ENCODE measurements around the gene NSUN7.

The NSUN7 gene

GRCh38 chr4:40820101-40820500, 70.3 kb downstream of the NSUN7 start:
- Histone ChIP-seq H3K9ac (ENCODE audit: low read length) (no peak overlapping the region), H3K4me2 (ENCODE audit: low read length) (no peak overlapping the region), H3K79me2 (ENCODE audit: insufficient read depth, low read length) (no peaks in the 10 kb centered on the region), H4K20me1 (ENCODE audit: insufficient read depth, low read length) (no peaks in the 10 kb centered on the region), H3K4me3 (ENCODE audit: low read depth, low read length, poor library complexity, severe bottlenecking) (no peak overlapping the region), H2AFZ (ENCODE audit: low read length) (no peak overlapping the region), H3K9me3 (ENCODE audit: low read length) (no peaks in the 10 kb centered on the region), H3K36me3 (ENCODE audit: insufficient read depth, low read length) (no peaks in the 10 kb centered on the region), H3K27me3 (ENCODE audit: insufficient read depth, low read length) (no peaks in the 10 kb centered on the region), H3K27ac (ENCODE audit: low read depth, low read length, poor library complexity, severe bottlenecking) (no peak overlapping the region), H3K4me1 (ENCODE audit: insufficient read depth, low read length, severe bottlenecking) (no peaks in the 10 kb centered on the region), H3F3A (ENCODE audit: insufficient read depth, low read length) (no peaks in the 10 kb centered on the region), H3K9me2 (ENCODE audit: low read depth, low read length) (no peaks in the 10 kb centered on the region)
- no peak for TF ChIP-seq CTCF (IDR thresholded peaks at IDR 0.05; ENCODE audit: low read length)
- TF ChIP-seq EZH2 (IDR thresholded peaks at IDR 0.05; ENCODE audit: borderline replicate concordance, low read length): no peak

GRCh38 chr4:40822420-40823166, 72.8 kb downstream of the NSUN7 start:
- H3K9me3 ChIP-seq (ENCODE audit: low read length): no peaks in the 10 kb centered on the region
- H3K36me3 ChIP-seq (ENCODE audit: insufficient read depth, low read length): no peaks in the 10 kb centered on the region; the same call in 1 of the 2 replicates
- no peak overlapping the region for H3K27ac ChIP-seq (ENCODE audit: low read depth, low read length, poor library complexity, severe bottlenecking)
- no peak overlapping the region for H3K9ac ChIP-seq (ENCODE audit: low read length)
- H3F3A ChIP-seq (ENCODE audit: insufficient read depth, low read length): no peaks in the 10 kb centered on the region
- no peaks in the 10 kb centered on the region for H3K9me2 ChIP-seq (ENCODE audit: low read depth, low read length)
- H3K4me2 ChIP-seq (ENCODE audit: low read length): no peak overlapping the region
- no peak for TF ChIP-seq EZH2 (IDR thresholded peaks at IDR 0.05; ENCODE audit: borderline replicate concordance, low read length)
- TF ChIP-seq CTCF (IDR thresholded peaks at IDR 0.05; ENCODE audit: low read length): no peak
- H4K20me1 ChIP-seq (ENCODE audit: insufficient read depth, low read length): no peaks in the 10 kb centered on the region
- H3K4me3 ChIP-seq (ENCODE audit: low read depth, low read length, poor library complexity, severe bottlenecking): no peak overlapping the region
- H3K27me3 ChIP-seq (ENCODE audit: insufficient read depth, low read length): no peaks in the 10 kb centered on the region
- no peak overlapping the region for H2AFZ ChIP-seq (ENCODE audit: low read length)
- no peaks in the 10 kb centered on the region for H3K79me2 ChIP-seq (ENCODE audit: insufficient read depth, low read length)
- H3K4me1 ChIP-seq (ENCODE audit: insufficient read depth, low read length, severe bottlenecking): no peaks in the 10 kb centered on the region

GRCh38 chr4:40825014-40825838, 75.5 kb downstream of the NSUN7 start:
- Histone ChIP-seq H3K9me3 (ENCODE audit: low read length) (0 out of 2 replicates have a peak, but pooled peaks cover 3% of the 10 kb centered on the region), H3K27me3 (ENCODE audit: insufficient read depth, low read length) (no peaks in the 10 kb centered on the region), H2AFZ (ENCODE audit: low read length) (no peak overlapping the region), H3K27ac (ENCODE audit: low read depth, low read length, poor library complexity, severe bottlenecking) (no peak overlapping the region), H4K20me1 (ENCODE audit: insufficient read depth, low read length) (no peaks in the 10 kb centered on the region), H3K4me1 (ENCODE audit: insufficient read depth, low read length, severe bottlenecking) (no peaks in the 10 kb centered on the region), H3K79me2 (ENCODE audit: insufficient read depth, low read length) (no peaks in the 10 kb centered on the region), H3K4me2 (ENCODE audit: low read length) (no peak overlapping the region; the same call in 1 of the 2 replicates), H3K4me3 (ENCODE audit: low read depth, low read length, poor library complexity, severe bottlenecking) (no peak overlapping the region), H3K9me2 (ENCODE audit: low read depth, low read length) (no peaks in the 10 kb centered on the region), H3F3A (ENCODE audit: insufficient read depth, low read length) (no peaks in the 10 kb centered on the region), H3K36me3 (ENCODE audit: insufficient read depth, low read length) (no peaks in the 10 kb centered on the region; the same call in 1 of the 2 replicates), H3K9ac (ENCODE audit: low read length) (no peak overlapping the region)
- TF ChIP-seq EZH2 (IDR thresholded peaks at IDR 0.05; ENCODE audit: borderline replicate concordance, low read length) (no peak), CTCF (IDR thresholded peaks at IDR 0.05; ENCODE audit: low read length) (no peak)
